CD8-positive, alpha-beta memory T cell (primary cell): ENCODE measurements around the gene DENND1A. TPM values are rescaled to one million over a fixed set of nuclear protein-coding genes. Genes with fewer than 3 reads are reported as not detected.

Source experiments
- CTCF ChIA-PET: fragments of 350-600 bp; sonication (Branson Sonifier 250); formaldehyde crosslinking; loops from one replicate; lab custom pipeline; 2021; ENCODE audit warnings: antibody characterized with exemption; lab: Charles Lee
- POLR2A ChIA-PET: fragments of 350-600 bp; sonication (Branson Sonifier 250); formaldehyde crosslinking; loops from one replicate; lab custom pipeline; 2021; ENCODE audit warnings: antibody characterized with exemption; lab: Charles Lee
- DNase-seq, 5 donors: peaks; one replicate each; pipeline versions ENCODE4 v3.0.0 to v3.0.0-alpha.2; 2020 to 2022; ENCODE audit warnings: mixed read lengths in 1 of 5
- H3K27ac ChIP-seq: one replicate; pipeline ENCODE4 v1.7.0; 2013; ENCODE audit warnings: low read depth, mild to moderate bottlenecking, low read length, moderate library complexity
- H3K27me3 ChIP-seq: 2 replicates; pipeline ENCODE4 v1.7.0; 2013; ENCODE audit warnings: low read length, mild to moderate bottlenecking; ENCODE audit not compliant: insufficient read depth, poor library complexity, severe bottlenecking
- H3K36me3 ChIP-seq: 2 replicates; pipeline ENCODE4 v1.7.0; 2013; ENCODE audit warnings: mild to moderate bottlenecking, low read length, moderate library complexity; ENCODE audit not compliant: insufficient read depth
- H3K4me1 ChIP-seq: 2 replicates; pipeline ENCODE4 v1.7.0; 2013; ENCODE audit warnings: mild to moderate bottlenecking, low read length, moderate library complexity; ENCODE audit not compliant: insufficient read depth
- H3K4me3 ChIP-seq: 2 replicates; pipeline ENCODE4 v1.7.0; 2013; ENCODE audit warnings: mild to moderate bottlenecking, low read length
- H3K9me3 ChIP-seq: 2 replicates; pipeline ENCODE4 v1.7.0; 2013; ENCODE audit warnings: mild to moderate bottlenecking, low read length
- H3K27ac Mint-ChIP-seq, 8 donors: one replicate each; pipeline ENCODE4 v1.8.0; 2020 to 2021; ENCODE audit warnings: mixed read lengths in 8 of 8, mild to moderate bottlenecking in 6 of 8, inconsistent platforms in 3 of 8, moderate library complexity in 3 of 8
- H3K27me3 Mint-ChIP-seq, 2 donors: one replicate each; pipeline ENCODE4 v1.8.0; 2020 to 2021; ENCODE audit warnings: mixed read lengths in 2 of 2, mild to moderate bottlenecking in 1 of 2, moderate library complexity in 1 of 2
- H3K36me3 Mint-ChIP-seq, 3 donors: one replicate each; pipeline ENCODE4 v1.8.0; 2020 to 2021; ENCODE audit warnings: mixed read lengths in 3 of 3, inconsistent platforms in 1 of 3, mild to moderate bottlenecking in 1 of 3
- H3K4me1 Mint-ChIP-seq, 3 donors: one replicate each; pipeline ENCODE4 v1.8.0; 2020 to 2021; ENCODE audit warnings: mixed read lengths in 3 of 3, inconsistent platforms in 1 of 3, mild to moderate bottlenecking in 1 of 3
- H3K4me3 Mint-ChIP-seq, 7 donors: one replicate each; pipeline ENCODE4 v1.8.0; 2020 to 2021; ENCODE audit warnings: mixed read lengths in 7 of 7, mild to moderate bottlenecking in 6 of 7, moderate library complexity in 4 of 7, inconsistent platforms in 2 of 7
- H3K9me3 Mint-ChIP-seq, 5 donors: one replicate each; pipeline ENCODE4 v1.8.0; 2020 to 2022; ENCODE audit warnings: mixed read lengths in 5 of 5, mild to moderate bottlenecking in 3 of 5, moderate library complexity in 2 of 5, inconsistent platforms in 1 of 5
- polyA plus RNA-seq: library from polyadenylated mRNA; unstranded; fragments of 300-500 nt; fragmentation: Illumina TruSeq; gene quantifications from one replicate; pipeline ENCODE4 v1.2.3, GENCODE V29; 2021
- total RNA-seq, 2 experiments: library from RNA; stranded (reverse); gene quantifications; one replicate each; pipeline ENCODE4 v1.2.3, GENCODE V29; 2021

Gene DENND1A
- total and polyA plus RNA-seq, 3 experiments from 2014 or later: 7.2 to 15.1 (median 15.0) TPM

DNA sequence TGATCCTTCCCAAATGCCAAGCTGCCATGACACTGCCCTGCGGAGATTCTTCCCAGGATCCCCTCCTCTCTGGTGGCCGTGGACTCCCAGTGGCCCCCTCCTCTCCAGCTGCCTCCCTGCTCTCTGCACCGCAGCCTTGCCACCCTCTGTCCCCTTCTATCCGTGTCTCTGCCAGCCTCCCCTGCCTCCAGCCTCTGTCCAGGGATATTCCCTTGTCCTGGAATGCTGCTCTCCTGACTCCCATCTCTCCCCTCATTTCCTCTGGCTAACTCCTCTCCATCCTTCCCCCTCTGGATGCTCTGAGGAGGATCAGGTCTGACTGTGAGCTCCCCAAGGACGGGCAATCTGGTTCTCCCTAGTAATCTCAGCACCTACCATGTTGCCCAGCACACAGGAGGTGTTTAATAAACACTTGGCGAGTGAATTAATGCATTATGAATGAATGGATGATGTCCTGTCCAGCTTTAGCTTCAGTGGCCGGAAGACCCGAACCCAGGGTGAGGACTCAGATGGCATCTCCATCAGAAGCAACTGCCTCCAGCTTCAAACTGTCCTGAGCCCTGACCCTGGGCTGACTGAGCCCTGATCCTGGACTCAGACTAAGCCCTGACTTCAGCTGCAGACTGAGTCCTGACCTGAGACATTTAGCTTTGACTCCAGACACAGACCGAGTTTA lies 581.5 kb downstream of the DENND1A start:
- no peak overlapping the region for H3K4me3 Mint-ChIP-seq
- ChIA-PET POLR2A (no interaction called here), CTCF (interaction anchor here (0.9 to 2.9 kb wide), 11 partner anchors 9 to 883 kb away, joined by 3 to 14 read pairs (median 5); no protein-coding TSS in a partner anchor)
- H3K4me1 Mint-ChIP-seq: no peaks in the 10 kb centered on the region
- no peaks in the 10 kb centered on the region for H3K36me3 ChIP-seq
- H3K36me3 Mint-ChIP-seq: no peaks in the 10 kb centered on the region
- no peak for DNase-seq
- no peak overlapping the region for H3K4me3 ChIP-seq
- no peak overlapping the region for H3K27ac Mint-ChIP-seq
- no peaks in the 10 kb centered on the region for H3K4me1 ChIP-seq
- no peaks in the 10 kb centered on the region for H3K9me3 Mint-ChIP-seq
- H3K9me3 ChIP-seq: no peaks in the 10 kb centered on the region
- peaks cover 8 to 14% of the 10 kb centered on the region in 2 donors for H3K27me3 Mint-ChIP-seq
- H3K27me3 ChIP-seq: no peaks in the 10 kb centered on the region
- H3K27ac ChIP-seq: no peak overlapping the region

DNA sequence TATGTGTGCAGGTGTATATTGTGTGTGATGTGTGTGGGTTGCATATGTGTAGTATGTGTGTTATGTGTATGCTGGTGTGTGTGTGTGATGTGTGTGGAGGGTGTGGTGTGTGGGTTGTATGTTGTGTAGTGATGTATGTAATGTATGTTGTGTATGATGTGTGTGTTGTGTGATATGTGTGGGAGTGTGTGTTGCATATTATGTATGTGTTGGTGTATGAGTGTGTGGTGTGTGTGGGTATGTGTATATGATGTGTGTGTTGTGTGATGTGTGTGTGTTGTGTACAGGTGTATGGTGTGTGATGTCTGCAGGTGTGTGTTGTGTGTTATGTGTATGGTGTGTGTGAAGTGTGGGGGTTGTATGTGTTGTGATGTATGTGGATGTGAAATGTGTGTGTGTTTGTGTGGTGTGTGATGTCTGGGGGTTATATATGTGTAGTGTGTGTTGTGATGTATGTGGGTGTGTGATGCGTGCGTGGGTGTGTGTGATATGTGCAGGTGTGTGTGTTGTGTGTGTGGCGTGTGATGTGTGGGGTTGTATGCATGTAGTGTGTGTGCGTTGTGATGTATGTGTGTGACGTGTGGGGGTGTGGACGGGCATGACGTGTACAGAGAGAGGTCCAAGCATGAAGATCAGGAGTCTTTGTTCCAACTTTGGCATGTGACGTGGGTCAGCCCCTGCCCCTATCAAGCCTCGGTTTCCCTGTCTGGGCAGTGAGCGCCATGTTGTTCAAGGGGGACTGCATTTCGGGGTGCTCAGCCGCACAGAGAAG lies 582.5 kb downstream of the DENND1A start:
- CTCF ChIA-PET: interaction anchor here (1.0 to 2.9 kb wide), 3 partner anchors 8 to 267 kb away, joined by 3 to 14 read pairs (median 3); no protein-coding TSS in a partner anchor
- H3K9me3 Mint-ChIP-seq: no peaks in the 10 kb centered on the region
- peaks cover 8 to 11% of the 10 kb centered on the region in 2 donors for H3K27me3 Mint-ChIP-seq
- H3K36me3 Mint-ChIP-seq: no peaks in the 10 kb centered on the region
- H3K4me3 Mint-ChIP-seq: no peak overlapping the region
- POLR2A ChIA-PET: no interaction called here
- no peaks in the 10 kb centered on the region for H3K4me1 Mint-ChIP-seq
- H3K27ac Mint-ChIP-seq: no peak overlapping the region
- no peaks in the 10 kb centered on the region for H3K4me1 ChIP-seq
- no peak overlapping the region for H3K27ac ChIP-seq
- H3K4me3 ChIP-seq: no peak overlapping the region
- H3K27me3 ChIP-seq: no peaks in the 10 kb centered on the region
- DNase-seq: no peak
- H3K9me3 ChIP-seq: no peaks in the 10 kb centered on the region
- H3K36me3 ChIP-seq: no peaks in the 10 kb centered on the region

DNA sequence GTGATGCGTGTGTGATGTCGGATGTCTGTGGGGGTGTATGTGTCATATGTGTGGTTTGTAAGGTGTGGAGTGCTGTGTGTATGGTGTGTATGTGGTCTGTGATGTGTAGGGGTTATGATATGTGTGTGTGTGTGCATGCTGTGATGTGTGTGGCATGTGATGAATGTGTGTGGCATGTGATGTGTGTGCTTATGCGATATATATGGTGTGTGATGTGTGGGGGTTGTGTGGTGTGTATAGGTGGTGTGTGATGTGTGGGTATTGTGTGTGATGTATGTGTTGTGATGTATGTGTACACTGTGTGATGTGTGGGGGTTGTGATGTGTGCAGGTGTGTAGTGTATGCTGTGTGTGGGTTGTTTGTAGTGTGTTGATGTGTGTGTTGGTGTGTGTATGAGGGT lies 583.1 kb downstream of the DENND1A start:
- H3K36me3 Mint-ChIP-seq: no peaks in the 10 kb centered on the region

DNA sequence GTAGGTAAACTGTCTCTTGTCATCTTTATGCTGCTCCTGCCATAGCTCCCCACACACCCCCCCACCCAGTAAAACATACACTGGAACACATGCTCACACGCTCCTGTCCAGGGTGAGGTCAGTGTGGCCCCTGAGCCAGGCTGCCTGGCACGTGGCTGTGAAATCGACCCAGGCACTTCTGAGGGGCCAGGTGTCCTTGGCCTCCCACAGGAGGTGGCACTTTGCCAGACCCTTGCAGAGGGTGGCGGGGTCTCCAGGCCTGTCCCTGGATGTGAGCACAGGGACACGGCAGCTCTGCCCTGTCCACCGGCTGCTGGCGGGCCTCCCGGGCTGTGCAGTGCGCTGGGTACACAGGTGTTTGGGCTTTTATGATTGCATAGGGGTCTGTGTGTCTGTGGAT lies 583.9 kb downstream of the DENND1A start:
- Histone ChIP-seq H3K27ac (no peak overlapping the region), H3K36me3 (no peaks in the 10 kb centered on the region), H3K27me3 (no peaks in the 10 kb centered on the region), H3K9me3 (no peaks in the 10 kb centered on the region), H3K4me3 (no peak overlapping the region), H3K4me1 (no peaks in the 10 kb centered on the region)
- Mint-ChIP-seq H3K4me3 (no peak overlapping the region), H3K4me1 (peaks cover 2 to 3% (median 2%) of the 10 kb centered on the region in 3 donors), H3K27me3 (peaks cover 3 to 6% of the 10 kb centered on the region in 2 donors), H3K9me3 (no peaks in the 10 kb centered on the region), H3K27ac (peak overlapping the region in 1 of 8 donors; percentile 56), H3K36me3 (no peaks in the 10 kb centered on the region)
- no peak for DNase-seq
- ChIA-PET CTCF (no interaction called here), POLR2A (no interaction called here)

More for the DNA sequence above, 583.1 kb downstream of the DENND1A start:
- ChIA-PET POLR2A (no interaction called here), CTCF (no interaction called here)
- Histone ChIP-seq H3K27ac (no peak overlapping the region), H3K9me3 (no peaks in the 10 kb centered on the region), H3K36me3 (no peaks in the 10 kb centered on the region), H3K4me3 (no peak overlapping the region), H3K4me1 (no peaks in the 10 kb centered on the region), H3K27me3 (no peaks in the 10 kb centered on the region)
- no peaks in the 10 kb centered on the region for H3K4me1 Mint-ChIP-seq
- peaks cover 8% of the 10 kb centered on the region in 2 donors for H3K27me3 Mint-ChIP-seq
- no peak overlapping the region for H3K4me3 Mint-ChIP-seq
- DNase-seq: no peak
- H3K27ac Mint-ChIP-seq: no peak overlapping the region
- H3K9me3 Mint-ChIP-seq: no peaks in the 10 kb centered on the region

DNA sequence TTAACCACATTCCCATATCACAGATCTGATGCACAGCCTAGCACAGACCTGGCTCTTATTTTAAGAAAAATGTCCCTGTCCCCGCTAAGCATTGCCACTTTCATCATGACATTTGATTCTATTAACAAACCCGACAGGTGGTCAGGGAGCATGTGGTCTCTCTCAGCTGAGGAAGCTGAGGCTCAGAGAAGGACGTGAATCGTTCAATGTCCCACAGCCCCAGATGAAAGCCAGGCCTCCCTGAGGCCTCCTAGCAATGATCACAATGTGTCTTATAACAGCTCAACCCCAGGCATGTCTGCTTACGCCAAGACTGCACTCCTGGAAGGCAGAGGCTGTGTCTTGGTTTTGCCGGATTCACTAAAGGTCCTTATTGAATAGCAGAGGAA lies 584.4 kb downstream of the DENND1A start:
- H3K27me3 ChIP-seq: no peaks in the 10 kb centered on the region
- ChIA-PET POLR2A (no interaction called here), CTCF (no interaction called here)
- no peak overlapping the region for H3K4me3 Mint-ChIP-seq
- H3K4me1 Mint-ChIP-seq: peaks cover 7 to 8% (median 7%) of the 10 kb centered on the region in 3 donors
- H3K9me3 Mint-ChIP-seq: no peaks in the 10 kb centered on the region
- no peaks in the 10 kb centered on the region for H3K36me3 ChIP-seq
- H3K9me3 ChIP-seq: no peaks in the 10 kb centered on the region
- H3K36me3 Mint-ChIP-seq: no peaks in the 10 kb centered on the region
- DNase-seq: no peak
- H3K27ac Mint-ChIP-seq: peak overlapping the region in 1 of 8 donors; percentile 56
- H3K27ac ChIP-seq: no peak overlapping the region
- H3K27me3 Mint-ChIP-seq: peaks cover 0 to 4% of the 10 kb centered on the region in 2 donors
- H3K4me1 ChIP-seq: peaks cover 5% of the 10 kb centered on the region
- no peak overlapping the region for H3K4me3 ChIP-seq

DNA sequence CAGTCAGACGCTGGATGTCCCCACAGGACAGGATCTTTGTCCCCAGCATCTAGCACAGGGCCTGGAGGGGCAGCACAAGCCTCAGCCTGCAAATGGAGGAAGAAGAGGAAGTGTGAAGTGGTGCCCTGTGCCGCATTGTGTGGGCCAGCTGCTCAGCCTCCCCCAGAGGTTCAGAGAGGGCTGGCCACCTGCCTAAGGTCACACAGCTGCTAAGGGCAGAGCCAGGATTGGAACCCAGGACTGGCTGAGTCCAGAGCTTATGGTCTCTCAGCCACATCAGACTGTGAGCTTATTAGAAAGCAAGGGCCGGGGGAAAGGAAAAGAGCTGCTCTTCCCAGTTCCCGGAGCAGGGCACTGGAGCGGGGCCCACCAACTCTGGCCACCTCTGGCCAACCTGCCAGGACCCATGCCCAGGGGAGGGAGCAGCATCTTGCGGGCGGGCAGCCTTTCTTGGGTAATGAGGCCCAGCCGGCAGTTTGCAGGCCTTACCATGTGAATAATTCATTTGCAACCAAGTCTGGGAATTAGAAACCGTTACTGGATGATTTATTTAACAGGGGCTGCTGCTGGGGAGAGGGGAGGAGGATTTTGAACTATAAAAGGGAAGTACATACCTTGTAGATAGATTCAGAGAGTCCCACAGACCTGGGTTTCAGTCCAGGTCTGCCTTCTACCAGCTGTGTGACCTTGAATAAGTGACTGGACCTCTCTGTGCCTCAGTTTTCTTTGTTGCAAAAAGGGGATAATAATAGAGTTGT lies 585.6 kb downstream of the DENND1A start:
- CTCF ChIA-PET: interaction anchor here (1.0 kb wide), 1 partner anchor 9 kb away, joined by 3 read pairs; no protein-coding TSS in a partner anchor
- POLR2A ChIA-PET: no interaction called here
- Histone ChIP-seq H3K4me1 (peaks cover 16% of the 10 kb centered on the region), H3K27ac (peak overlapping the region; percentile 51), H3K27me3 (no peaks in the 10 kb centered on the region), H3K36me3 (no peaks in the 10 kb centered on the region), H3K4me3 (no peak overlapping the region), H3K9me3 (no peaks in the 10 kb centered on the region)
- no peak for DNase-seq
- Mint-ChIP-seq H3K4me1 (peaks cover 18 to 20% (median 19%) of the 10 kb centered on the region in 3 donors), H3K27me3 (no peaks in the 10 kb centered on the region), H3K36me3 (no peaks in the 10 kb centered on the region), H3K9me3 (no peaks in the 10 kb centered on the region), H3K27ac (no peak overlapping the region), H3K4me3 (no peak overlapping the region)

DNA sequence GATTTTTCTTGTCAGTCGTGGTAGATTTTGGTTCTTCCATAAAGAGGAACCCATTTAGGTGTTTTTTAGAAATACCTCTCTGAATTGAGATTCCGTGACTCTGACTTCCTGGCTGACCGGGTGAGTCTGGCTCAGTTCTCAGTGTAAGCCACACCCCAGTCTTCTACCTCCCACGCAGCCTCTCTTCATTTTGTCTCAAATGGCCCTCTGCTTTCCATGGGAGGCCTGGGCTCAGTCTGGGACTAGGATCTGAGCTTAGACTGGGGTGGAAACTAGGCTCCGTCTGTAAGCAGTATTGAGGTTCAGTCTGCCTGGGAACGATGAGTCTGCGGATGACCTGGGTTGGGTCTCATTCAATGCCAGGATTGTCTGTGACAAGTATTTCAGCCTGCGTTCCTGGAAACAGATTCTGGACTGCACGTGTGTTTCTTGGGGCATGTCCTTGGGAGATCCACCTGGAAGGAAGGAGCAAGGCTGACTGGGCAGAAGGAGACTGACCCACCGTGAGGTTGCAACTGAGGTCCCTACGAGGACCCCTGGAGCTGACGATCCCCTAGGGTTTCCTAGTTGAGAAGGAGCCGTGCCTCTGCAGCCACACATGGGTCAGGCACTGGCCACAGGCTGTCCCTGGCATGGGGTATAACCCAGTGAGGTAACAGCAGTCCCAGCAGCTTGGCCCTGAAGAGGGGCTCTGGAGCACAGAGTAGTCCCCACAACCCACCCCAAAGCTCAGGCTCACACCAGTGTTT lies 586.3 kb downstream of the DENND1A start:
- Mint-ChIP-seq H3K27ac (no peak overlapping the region), H3K36me3 (no peaks in the 10 kb centered on the region), H3K27me3 (peaks cover 0 to 4% of the 10 kb centered on the region in 2 donors), H3K9me3 (no peaks in the 10 kb centered on the region), H3K4me1 (peaks cover 25 to 27% (median 26%) of the 10 kb centered on the region in 3 donors), H3K4me3 (no peak overlapping the region)
- Histone ChIP-seq H3K4me1 (peaks cover 22% of the 10 kb centered on the region), H3K9me3 (no peaks in the 10 kb centered on the region), H3K36me3 (no peaks in the 10 kb centered on the region), H3K27me3 (no peaks in the 10 kb centered on the region), H3K27ac (peak overlapping the region; percentile 51), H3K4me3 (no peak overlapping the region)
- ChIA-PET CTCF (interaction anchor here (1.0 kb wide), 1 partner anchor 10 kb away, joined by 3 read pairs; no protein-coding TSS in a partner anchor), POLR2A (no interaction called here)
- no peak for DNase-seq
